Psoas muscle (tissue), 8 donors: Measurements from ENCODE around the gene KCNK13. TPM values are rescaled to one million over a fixed set of nuclear protein-coding genes. Genes with fewer than 3 reads are reported as not detected.

ENCODE experiments used
- ATAC-seq, 4 donors: fragments of 200-7000 bp; cut with Tn5 transposase; one replicate each; pipeline ENCODE4 v1.9.1; 2020; ENCODE audit warnings: moderate library complexity in 3 of 4, mild to moderate bottlenecking in 2 of 4
- DNase-seq, 2 donors: peaks; one replicate each; pipeline ENCODE4 v3.0.0-alpha.2; 2020
- H3K27ac ChIP-seq: fragments of 200-600 bp; one replicate; pipeline ENCODE4 v1.8.0; 2022
- H3K27me3 ChIP-seq, 3 donors: fragments of 200-600 bp in 1 of 3; one replicate each; pipeline versions ENCODE4 v1.6.1 to v1.8.0; 2013 to 2022; ENCODE audit warnings: low read length in 2 of 3, mild to moderate bottlenecking in 2 of 3, moderate library complexity in 1 of 3; ENCODE audit not compliant: insufficient read depth in 3 of 3
- H3K36me3 ChIP-seq, 2 donors: fragments of 200-600 bp in 1 of 2; one replicate each; pipeline versions ENCODE4 v1.6.1 to v1.8.0; 2013 to 2022; ENCODE audit warnings: low read depth in 1 of 2, mild to moderate bottlenecking in 1 of 2, moderate library complexity in 1 of 2; ENCODE audit not compliant: insufficient read depth in 1 of 2
- H3K4me1 ChIP-seq: fragments of 200-600 bp; one replicate; pipeline ENCODE4 v1.8.0; 2022
- H3K4me3 ChIP-seq: fragments of 200-600 bp; one replicate; pipeline ENCODE4 v1.8.0; 2022; ENCODE audit warnings: mild to moderate bottlenecking
- H3K9me3 ChIP-seq: fragments of 200-600 bp; one replicate; pipeline ENCODE4 v1.8.0; 2022
- CTCF ChIP-seq: fragments of 200-600 bp; IDR thresholded peaks from one replicate; pipeline ENCODE4 v1.8.0; 2022; ENCODE audit warnings: antibody characterized with exemption
- WGBS, 3 donors: extraction: QIAGEN DNeasy Blood & Tissue Kit; methylation state at CpG; one replicate each; pipeline versions ENCODE4 v1.1.6 to v1.1.7; 2013; 5-methylcytosine and 5-hydroxymethylcytosine counted together
- intact Hi-C, 2 donors: fragments of 100-400 bp; cut with DNase I; formaldehyde crosslinking; loops; one replicate each; pipeline versions ENCODE4 v1.11.0 to v1.14.2; 2022
- polyA plus RNA-seq, 3 donors: library from polyadenylated mRNA; stranded (reverse); fragments of 200-250 nt; gene quantifications; one replicate each; pipeline ENCODE4 v1.2.3, GENCODE V29; 2013
- total RNA-seq, 4 donors: library from RNA; stranded (reverse); fragmentation: NEBNext Ultra II Directional in 2 of 4; extraction: Animal tissue kit (Norgen Biotek cat#: 25700) in 2 of 4; gene quantifications; one replicate each; pipeline versions ENCODE4 v1.2.1 to v1.2.4, GENCODE V29; 2021 to 2023
- donor health status: healthy with polysubstance abuse.
- donor health status: DM: no; HTN: no; CAD: no; lungs with moderate emphysema.
- donor health status: Bipolar disorder and iron deficiency.
- donor health status: healthy.
- donor health status: DM: yes; HTN: yes; CAD: no.
- donor health status: DM: no; HTN: no; CAD: no.
- donor health status: DM: no; HTN: no; CAD: no.
- donor health status: DM: yes; HTN: yes; CAD: no.

KCNK13 gene
- total and polyA plus RNA-seq, 7 donors, result 0.01 to 0.30 (median 0.03) TPM; not detected in 3

- no peak overlapping the region for H3K27ac ChIP-seq
- H3K4me3 ChIP-seq, result no peak overlapping the region
- no peak for DNase-seq
- ATAC-seq, result no peak
- H3K9me3 ChIP-seq, result no peaks in the 10 kb centered on the region
- 66 to 74% (median 67%) methylated on average over 12 of the region's 12 CpGs for whole genome bisulfite sequencing, 3 donors
- intact Hi-C loops, result no loop called here
- H3K36me3 ChIP-seq, result no peaks in the 10 kb centered on the region
- peaks cover 0 to 14% (median 0%) of the 10 kb centered on the region in 3 donors for H3K27me3 ChIP-seq
- TF ChIP-seq CTCF, result no peak
- H3K4me1 ChIP-seq, result no peaks in the 10 kb centered on the region
Observed at GRCh38 chr14:90111895-90112534, 50.2 kb downstream of the KCNK13 start.

- no peaks in the 10 kb centered on the region for H3K36me3 ChIP-seq
- H3K4me1 ChIP-seq, result no peaks in the 10 kb centered on the region
- no peak overlapping the region for H3K27ac ChIP-seq
- H3K4me3 ChIP-seq, result no peak overlapping the region
- no peak for DNase-seq
- peaks cover 0 to 14% (median 0%) of the 10 kb centered on the region in 3 donors for H3K27me3 ChIP-seq
- TF ChIP-seq CTCF, result no peak
- no peak for ATAC-seq
- WGBS, 3 donors, result 85 to 88% (median 85%) methylated on average over 5 of the region's 5 CpGs
- intact Hi-C loops, result no loop called here
- no peaks in the 10 kb centered on the region for H3K9me3 ChIP-seq
Observed at GRCh38 chr14:90114554-90114953, 52.8 kb downstream of the KCNK13 start.

- H3K27me3 ChIP-seq, result peaks cover 0 to 14% (median 0%) of the 10 kb centered on the region in 3 donors
- intact Hi-C loops, result no loop called here
- WGBS, 3 donors, result 0 to 76% (median 2%) methylated on average over 1 of the region's 1 CpG
- no peaks in the 10 kb centered on the region for H3K9me3 ChIP-seq
- no peak for TF ChIP-seq CTCF
- no peak overlapping the region for H3K27ac ChIP-seq
- ATAC-seq (no peak), DNase-seq (no peak)
- no peak overlapping the region for H3K4me3 ChIP-seq
- H3K4me1 ChIP-seq, result no peaks in the 10 kb centered on the region
- no peaks in the 10 kb centered on the region for H3K36me3 ChIP-seq
Observed at GRCh38 chr14:90115780-90116179, 54.0 kb downstream of the KCNK13 start.

- Histone ChIP-seq H3K27me3 (peaks cover 0 to 10% (median 0%) of the 10 kb centered on the region in 3 donors), H3K9me3 (no peaks in the 10 kb centered on the region), H3K27ac (no peak overlapping the region), H3K4me3 (no peak overlapping the region), H3K36me3 (no peaks in the 10 kb centered on the region), H3K4me1 (no peaks in the 10 kb centered on the region)
- intact Hi-C loops, result no loop called here
- 63 to 71% (median 71%) methylated on average over 8 of the region's 8 CpGs for WGBS, 3 donors
- TF ChIP-seq CTCF, result no peak
- ATAC-seq (no peak), DNase-seq (no peak)
Observed at GRCh38 chr14:90116444-90116843, 54.6 kb downstream of the KCNK13 start.

GRCh38 chr14:90118027-90118426 is 56.2 kb downstream of the KCNK13 start:
- Histone ChIP-seq H3K36me3 (no peaks in the 10 kb centered on the region), H3K4me1 (no peaks in the 10 kb centered on the region), H3K9me3 (no peaks in the 10 kb centered on the region), H3K27me3 (peaks cover 0 to 13% (median 0%) of the 10 kb centered on the region in 3 donors), H3K4me3 (no peak overlapping the region), H3K27ac (no peak overlapping the region)
- intact Hi-C loops, result no loop called here
- ATAC-seq, result no peak
- TF ChIP-seq CTCF, result no peak
- 61 to 67% (median 64%) methylated on average over 3 of the region's 3 CpGs for WGBS, 3 donors
- DNase-seq, result no peak
